ENCODE measurements around the gene IARS2.
"Not testable (repeated sequence)": the region's sequence is repeated elsewhere in the genome, so short reads cannot be mapped to it uniquely, and the experiment has no call there.

DNA sequence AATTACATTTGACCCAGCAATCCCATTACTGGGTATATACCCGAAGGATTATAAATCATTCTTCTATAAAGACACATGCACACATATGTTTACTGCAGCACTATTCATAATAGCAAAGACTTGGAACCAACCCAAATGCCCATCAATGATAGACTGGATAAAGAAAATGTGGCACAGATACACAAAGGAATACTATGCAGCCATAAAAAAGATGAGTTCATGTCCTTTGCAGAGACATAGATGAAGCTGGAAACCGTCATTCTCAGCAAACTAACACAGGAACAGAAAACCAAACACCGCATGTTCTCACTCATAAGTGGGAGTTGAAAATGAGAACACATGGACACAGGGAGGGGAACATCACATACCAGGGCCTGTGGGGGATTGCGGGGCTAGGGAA, 76.0 kb downstream of the IARS2 start:
- TF ChIP-seq, protein P1, sequence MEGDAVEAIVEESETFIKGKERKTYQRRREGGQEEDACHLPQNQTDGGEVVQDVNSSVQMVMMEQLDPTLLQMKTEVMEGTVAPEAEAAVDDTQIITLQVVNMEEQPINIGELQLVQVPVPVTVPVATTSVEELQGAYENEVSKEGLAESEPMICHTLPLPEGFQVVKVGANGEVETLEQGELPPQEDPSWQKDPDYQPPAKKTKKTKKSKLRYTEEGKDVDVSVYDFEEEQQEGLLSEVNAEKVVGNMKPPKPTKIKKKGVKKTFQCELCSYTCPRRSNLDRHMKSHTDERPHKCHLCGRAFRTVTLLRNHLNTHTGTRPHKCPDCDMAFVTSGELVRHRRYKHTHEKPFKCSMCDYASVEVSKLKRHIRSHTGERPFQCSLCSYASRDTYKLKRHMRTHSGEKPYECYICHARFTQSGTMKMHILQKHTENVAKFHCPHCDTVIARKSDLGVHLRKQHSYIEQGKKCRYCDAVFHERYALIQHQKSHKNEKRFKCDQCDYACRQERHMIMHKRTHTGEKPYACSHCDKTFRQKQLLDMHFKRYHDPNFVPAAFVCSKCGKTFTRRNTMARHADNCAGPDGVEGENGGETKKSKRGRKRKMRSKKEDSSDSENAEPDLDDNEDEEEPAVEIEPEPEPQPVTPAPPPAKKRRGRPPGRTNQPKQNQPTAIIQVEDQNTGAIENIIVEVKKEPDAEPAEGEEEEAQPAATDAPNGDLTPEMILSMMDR (IDR thresholded peaks at IDR 0.05; ENCODE audit: low read length) = not testable (repeated sequence)
- TF ChIP-seq EZH2 (optimal IDR thresholded peaks at IDR 0.05; ENCODE audit: low read depth, low read length) = not testable (repeated sequence)

Data from MM.1S (cell line).